Endodermal cell (in vitro differentiated cells): ENCODE data around the gene TVP23B. TPM values are rescaled to one million over a fixed set of nuclear protein-coding genes. Genes with fewer than 3 reads are reported as not detected.
A peak's percentile ranks its signal among the peaks of the same experiment; 100 is the strongest.

ENCODE experiments used
- DNase-seq: peaks from one replicate; pipeline ENCODE4 v3.0.0-alpha.2; 2017
- H3K27ac ChIP-seq: 2 replicates; pipeline ENCODE4 v1.5.1; 2013; ENCODE audit warnings: mild to moderate bottlenecking, low read depth, low read length, moderate library complexity
- H3K27me3 ChIP-seq: 2 replicates; pipeline ENCODE4 v1.6.1; 2013; ENCODE audit warnings: mild to moderate bottlenecking, low read length, moderate library complexity; ENCODE audit not compliant: insufficient read depth, control insufficient read depth, poor library complexity, severe bottlenecking
- H3K36me3 ChIP-seq: 2 replicates; pipeline ENCODE4 v1.7.0; 2013; ENCODE audit warnings: mild to moderate bottlenecking, low read length, moderate library complexity; ENCODE audit not compliant: control insufficient read depth, insufficient read depth
- H3K4me1 ChIP-seq: one replicate; pipeline ENCODE4 v1.7.0; 2013; ENCODE audit warnings: low read length; ENCODE audit not compliant: control insufficient read depth, insufficient read depth
- H3K4me3 ChIP-seq: 2 replicates; pipeline ENCODE4 v1.5.1; 2013; ENCODE audit warnings: mild to moderate bottlenecking, low read length, moderate library complexity
- H3K9ac ChIP-seq: 2 replicates; pipeline ENCODE4 v1.6.1; 2013; ENCODE audit warnings: mild to moderate bottlenecking, low read length, moderate library complexity; ENCODE audit not compliant: poor library complexity, severe bottlenecking; ENCODE audit errors: extremely low read depth
- H3K9me3 ChIP-seq: 2 replicates; pipeline ENCODE4 v1.6.1; 2013; ENCODE audit warnings: mild to moderate bottlenecking, low read length, moderate library complexity; ENCODE audit not compliant: control insufficient read depth
- H3K27ac Mint-ChIP-seq: 2 replicates; pipeline ENCODE4 v1.8.0; 2020; ENCODE audit warnings: mixed read lengths
- H3K27me3 Mint-ChIP-seq: 2 replicates; pipeline ENCODE4 v1.8.0; 2021; ENCODE audit warnings: mild to moderate bottlenecking, mixed read lengths; ENCODE audit not compliant: insufficient read depth
- H3K36me3 Mint-ChIP-seq: 2 replicates; pipeline ENCODE4 v1.8.0; 2020; ENCODE audit warnings: low read depth, mixed read lengths
- H3K4me1 Mint-ChIP-seq: 2 replicates; pipeline ENCODE4 v1.8.0; 2020; ENCODE audit warnings: mixed read lengths
- H3K4me3 Mint-ChIP-seq: 2 replicates; pipeline ENCODE4 v1.8.0; 2020; ENCODE audit warnings: mild to moderate bottlenecking, moderate library complexity, mixed read lengths
- H3K9me3 Mint-ChIP-seq: 2 replicates; pipeline ENCODE4 v1.8.0; 2020; ENCODE audit warnings: mild to moderate bottlenecking, mixed read lengths
- CTCF ChIP-seq: fragments of 200-600 bp; sonication (generic); conservative IDR thresholded peaks from 2 replicates; pipeline ENCODE4 v1.5.0; 2021; ENCODE audit warnings: antibody characterized with exemption, mild to moderate bottlenecking
- WGBS, 2 experiments: methylation state at CpG; one replicate each; pipeline versions ENCODE4 v1.1.5 to v1.1.7; 2013; ENCODE audit warnings: missing lambda C conversion rate in 2 of 2, mixed read lengths in 1 of 2; ENCODE audit not compliant: insufficient coverage in 1 of 2, insufficient read length in 1 of 2; 5-methylcytosine and 5-hydroxymethylcytosine counted together
- total RNA-seq, 2 donors: library from RNA; stranded (reverse); fragmentation: NEBNext Ultra II Directional in 1 of 2; extraction: Animal tissue kit (Norgen Biotek cat#: 25700) in 1 of 2; gene quantifications; 2 replicates in 1 of 2; 3 replicates in 1 of 2; pipeline ENCODE4 v1.2.1, GENCODE V29; 2021

The TVP23B gene
- total RNA-seq, 2 donors from 2014 or later, result 28.1 to 39.7 TPM

- Mint-ChIP-seq H3K4me1 (peaks cover 5% of the 10 kb centered on the region), H3K4me3 (no peak overlapping the region), H3K9me3 (no peaks in the 10 kb centered on the region), H3K36me3 (no peaks in the 10 kb centered on the region), H3K27ac (no peak overlapping the region), H3K27me3 (no peaks in the 10 kb centered on the region)
- Histone ChIP-seq H3K4me1 (no peaks in the 10 kb centered on the region), H3K27ac (no peak overlapping the region), H3K4me3 (no peak overlapping the region), H3K27me3 (no peaks in the 10 kb centered on the region), H3K9ac (no peak overlapping the region), H3K36me3 (no peaks in the 10 kb centered on the region), H3K9me3 (no peaks in the 10 kb centered on the region)
- DNase-seq, result peak; percentile 35
- WGBS, 2 experiments, result 83 to 95% methylated on average over 4 to 6 of the region's 6 CpGs
- TF ChIP-seq CTCF, result no peak
Measured at GRCh38 chr17:18848501-18848900, 67.5 kb downstream of the TVP23B start.

- TF ChIP-seq CTCF, result no peak
- peaks cover 7% of the 10 kb centered on the region for H3K4me1 Mint-ChIP-seq
- H3K4me3 Mint-ChIP-seq, result no peak overlapping the region
- Histone ChIP-seq H3K27ac (no peak overlapping the region), H3K4me3 (no peak overlapping the region), H3K4me1 (no peaks in the 10 kb centered on the region), H3K9me3 (no peaks in the 10 kb centered on the region), H3K36me3 (no peaks in the 10 kb centered on the region), H3K27me3 (no peaks in the 10 kb centered on the region), H3K9ac (no peak overlapping the region)
- H3K27me3 Mint-ChIP-seq, result no peaks in the 10 kb centered on the region
- no peaks in the 10 kb centered on the region for H3K9me3 Mint-ChIP-seq
- no peaks in the 10 kb centered on the region for H3K36me3 Mint-ChIP-seq
- 81 to 100% methylated on average over 1 of the region's 1 CpG for WGBS, 2 experiments
- peak overlapping the region; percentile 15 for H3K27ac Mint-ChIP-seq
- no peak for DNase-seq
Measured at GRCh38 chr17:18850679-18851078, 69.7 kb downstream of the TVP23B start.

- H3K36me3 ChIP-seq, result no peaks in the 10 kb centered on the region
- H3K27me3 Mint-ChIP-seq, result no peaks in the 10 kb centered on the region
- H3K27ac ChIP-seq, result no peak overlapping the region
- no peaks in the 10 kb centered on the region for H3K9me3 Mint-ChIP-seq
- DNase-seq, result peak; percentile 41
- peaks cover 8% of the 10 kb centered on the region for H3K4me1 Mint-ChIP-seq
- TF ChIP-seq CTCF, result no peak
- no peaks in the 10 kb centered on the region for H3K27me3 ChIP-seq
- H3K4me3 Mint-ChIP-seq, result no peak overlapping the region
- no peak overlapping the region for H3K4me3 ChIP-seq
- no peak overlapping the region for H3K9ac ChIP-seq
- H3K36me3 Mint-ChIP-seq, result no peaks in the 10 kb centered on the region
- peak overlapping the region; percentile 13 for H3K27ac Mint-ChIP-seq
- WGBS, 2 experiments, result 85% methylated on average over 2 of the region's 3 CpGs; no CpG with 5 or more reads in 1 of the 2 experiments
- no peaks in the 10 kb centered on the region for H3K4me1 ChIP-seq
- H3K9me3 ChIP-seq, result no peaks in the 10 kb centered on the region
Measured at GRCh38 chr17:18851201-18851600, 70.2 kb downstream of the TVP23B start.
